HepG2 (cell line): Measurements from ENCODE around the gene ATP8B1. TPM values are rescaled to one million over a fixed set of nuclear protein-coding genes. Genes with fewer than 3 reads are reported as not detected.
A peak's percentile ranks its signal among the peaks of the same experiment; 100 is the strongest.

ENCODE experiments used
- ATF1 ChIP-seq: IDR thresholded peaks from 2 replicates; pipeline ENCODE4 v1.6.1; 2016; ENCODE audit warnings: mild to moderate bottlenecking, control low read depth
- HNF4A ChIP-seq: sonication (generic); formaldehyde crosslinking; IDR thresholded peaks from 2 replicates; pipeline ENCODE4 v1.4.0; 2020; ENCODE audit warnings: missing genetic modification reagents
- NFIB ChIP-seq: sonication (generic); formaldehyde crosslinking; IDR thresholded peaks from 2 replicates; pipeline ENCODE4 v1.9.0; 2021; ENCODE audit warnings: missing genetic modification reagents, mild to moderate bottlenecking, borderline replicate concordance
- NR2F6 ChIP-seq, 2 experiments: IDR thresholded peaks; 2 replicates each; pipeline ENCODE4 v1.6.1; 2016; ENCODE audit warnings: antibody characterized with exemption in 1 of 2, mild to moderate bottlenecking in 1 of 2
- PHF20 ChIP-seq: sonication (generic); formaldehyde crosslinking; IDR thresholded peaks from 2 replicates; pipeline ENCODE4 v1.5.0; 2020; ENCODE audit warnings: mild to moderate bottlenecking, missing genetic modification reagents
- SATB2 ChIP-seq: sonication (generic); formaldehyde crosslinking; IDR thresholded peaks from 2 replicates; pipeline ENCODE4 v1.5.0; 2020; ENCODE audit warnings: missing genetic modification reagents
- SKIL ChIP-seq: sonication (generic); formaldehyde crosslinking; IDR thresholded peaks from 2 replicates; pipeline ENCODE4 v1.8.0; 2022; ENCODE audit warnings: missing genetic modification reagents, mild to moderate bottlenecking, moderate library complexity, borderline replicate concordance
- ZBTB33 ChIP-seq: sonication (generic); formaldehyde crosslinking; IDR thresholded peaks from 2 replicates; pipeline ENCODE4 v1.4.0; 2020; ENCODE audit warnings: missing genetic modification reagents
- ZBTB38 ChIP-seq: sonication (generic); formaldehyde crosslinking; IDR thresholded peaks from 2 replicates; pipeline ENCODE4 v1.5.1; 2020; ENCODE audit warnings: mild to moderate bottlenecking, missing genetic modification reagents
- ZIK1 ChIP-seq: sonication (generic); formaldehyde crosslinking; IDR thresholded peaks from 2 replicates; pipeline ENCODE4 v1.5.0; 2020; ENCODE audit warnings: mild to moderate bottlenecking, low read depth, missing genetic modification reagents, borderline replicate concordance
- ZNF143 ChIP-seq: sonication (generic); formaldehyde crosslinking; IDR thresholded peaks from 2 replicates; pipeline ENCODE4 v1.4.0; 2020; ENCODE audit warnings: missing genetic modification reagents
- ZNF619 ChIP-seq: sonication (generic); formaldehyde crosslinking; IDR thresholded peaks from 2 replicates; pipeline ENCODE4 v1.4.0; 2020; ENCODE audit warnings: mild to moderate bottlenecking, missing genetic modification reagents
- ZNF639 ChIP-seq: conservative IDR thresholded peaks from 2 replicates; pipeline ENCODE4 v1.6.1; 2018; ENCODE audit warnings: missing genetic modification reagents
- polyA plus RNA-seq, 8 experiments: library from polyadenylated mRNA; depleted of rRNA in 3 of 8; stranded (reverse) in 7 of 8; unstranded in 1 of 8; fragments of >200 nt; fragmentation: Illumina TruSeq in 4 of 8; extraction: Trizol in 4 of 8; gene quantifications; 2 replicates each; pipeline versions ENCODE4 v1.2.1 to v1.2.3, GENCODE V29; 2011 to 2016; ENCODE audit warnings: low read depth in 4 of 8, missing spikeins in 1 of 8, mixed read lengths in 1 of 8; ENCODE audit not compliant: insufficient read depth in 1 of 8
- total RNA-seq, 5 experiments: library from RNA; depleted of rRNA; stranded (reverse); fragments of >200 nt; fragmentation: Illumina TruSeq; extraction: Trizol; gene quantifications; 2 replicates each; pipeline ENCODE4 v1.2.3, GENCODE V29; 2016; ENCODE audit warnings: low read depth in 1 of 5
- TF ChIP-seq, protein P1 (sequence below): IDR thresholded peaks from 2 replicates; pipeline ENCODE4 v1.6.1; 2016; ENCODE audit warnings: missing genetic modification reagents, missing compliant biosample characterization
- TF ChIP-seq, protein P2 (sequence below): sonication (generic); formaldehyde crosslinking; IDR thresholded peaks from 2 replicates; pipeline ENCODE4 v1.8.0; 2022; ENCODE audit warnings: missing genetic modification reagents, mild to moderate bottlenecking, borderline replicate concordance
- TF ChIP-seq, protein P3 (sequence below): sonication (generic); formaldehyde crosslinking; IDR thresholded peaks from 2 replicates; pipeline ENCODE4 v1.5.0; 2020; ENCODE audit warnings: missing genetic modification reagents
- TF ChIP-seq, protein P4 (sequence below): sonication (generic); formaldehyde crosslinking; IDR thresholded peaks from 2 replicates; pipeline ENCODE4 v1.4.0; 2020; ENCODE audit warnings: missing genetic modification reagents

Gene ATP8B1
- total and polyA plus RNA-seq, 2 of the 13 experiments (the other 11 are each of a cell fraction or from before 2014, with no cell fraction given): 2.8 to 4.0 TPM

- TF ChIP-seq SKIL (CRISPR knock-in tag) (no peak), PHF20 (CRISPR knock-in tag) (no peak), ZNF143 (CRISPR knock-in tag) (no peak), ZIK1 (CRISPR knock-in tag) (no peak), ZBTB38 (CRISPR knock-in tag) (no peak), ZNF619 (no peak), SATB2 (CRISPR knock-in tag) (no peak), NR2F6 (IDR thresholded peaks at IDR 0.05) (peak; percentile 55), NR2F6 (CRISPR knock-in tag; IDR thresholded peaks at IDR 0.05) (0 out of 2 replicates have a peak, but pooled peaks have one; percentile 26), ATF1 (no peak), ZNF639 (CRISPR knock-in tag) (no peak), NFIB (CRISPR knock-in tag) (no peak), HNF4A (CRISPR knock-in tag) (peak; percentile 65), ZBTB33 (CRISPR knock-in tag) (peak; percentile 96)
- TF ChIP-seq, protein P1, sequence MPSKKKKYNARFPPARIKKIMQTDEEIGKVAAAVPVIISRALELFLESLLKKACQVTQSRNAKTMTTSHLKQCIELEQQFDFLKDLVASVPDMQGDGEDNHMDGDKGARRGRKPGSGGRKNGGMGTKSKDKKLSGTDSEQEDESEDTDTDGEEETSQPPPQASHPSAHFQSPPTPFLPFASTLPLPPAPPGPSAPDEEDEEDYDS (CRISPR knock-in tag): no peak
- TF ChIP-seq, protein P2, sequence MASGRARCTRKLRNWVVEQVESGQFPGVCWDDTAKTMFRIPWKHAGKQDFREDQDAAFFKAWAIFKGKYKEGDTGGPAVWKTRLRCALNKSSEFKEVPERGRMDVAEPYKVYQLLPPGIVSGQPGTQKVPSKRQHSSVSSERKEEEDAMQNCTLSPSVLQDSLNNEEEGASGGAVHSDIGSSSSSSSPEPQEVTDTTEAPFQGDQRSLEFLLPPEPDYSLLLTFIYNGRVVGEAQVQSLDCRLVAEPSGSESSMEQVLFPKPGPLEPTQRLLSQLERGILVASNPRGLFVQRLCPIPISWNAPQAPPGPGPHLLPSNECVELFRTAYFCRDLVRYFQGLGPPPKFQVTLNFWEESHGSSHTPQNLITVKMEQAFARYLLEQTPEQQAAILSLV (CRISPR knock-in tag): no peak
- TF ChIP-seq, protein P3, sequence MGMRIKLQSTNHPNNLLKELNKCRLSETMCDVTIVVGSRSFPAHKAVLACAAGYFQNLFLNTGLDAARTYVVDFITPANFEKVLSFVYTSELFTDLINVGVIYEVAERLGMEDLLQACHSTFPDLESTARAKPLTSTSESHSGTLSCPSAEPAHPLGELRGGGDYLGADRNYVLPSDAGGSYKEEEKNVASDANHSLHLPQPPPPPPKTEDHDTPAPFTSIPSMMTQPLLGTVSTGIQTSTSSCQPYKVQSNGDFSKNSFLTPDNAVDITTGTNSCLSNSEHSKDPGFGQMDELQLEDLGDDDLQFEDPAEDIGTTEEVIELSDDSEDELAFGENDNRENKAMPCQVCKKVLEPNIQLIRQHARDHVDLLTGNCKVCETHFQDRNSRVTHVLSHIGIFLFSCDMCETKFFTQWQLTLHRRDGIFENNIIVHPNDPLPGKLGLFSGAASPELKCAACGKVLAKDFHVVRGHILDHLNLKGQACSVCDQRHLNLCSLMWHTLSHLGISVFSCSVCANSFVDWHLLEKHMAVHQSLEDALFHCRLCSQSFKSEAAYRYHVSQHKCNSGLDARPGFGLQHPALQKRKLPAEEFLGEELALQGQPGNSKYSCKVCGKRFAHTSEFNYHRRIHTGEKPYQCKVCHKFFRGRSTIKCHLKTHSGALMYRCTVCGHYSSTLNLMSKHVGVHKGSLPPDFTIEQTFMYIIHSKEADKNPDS: peak; percentile 53; the same call in 1 of the 2 replicates
- TF ChIP-seq, protein P4, sequence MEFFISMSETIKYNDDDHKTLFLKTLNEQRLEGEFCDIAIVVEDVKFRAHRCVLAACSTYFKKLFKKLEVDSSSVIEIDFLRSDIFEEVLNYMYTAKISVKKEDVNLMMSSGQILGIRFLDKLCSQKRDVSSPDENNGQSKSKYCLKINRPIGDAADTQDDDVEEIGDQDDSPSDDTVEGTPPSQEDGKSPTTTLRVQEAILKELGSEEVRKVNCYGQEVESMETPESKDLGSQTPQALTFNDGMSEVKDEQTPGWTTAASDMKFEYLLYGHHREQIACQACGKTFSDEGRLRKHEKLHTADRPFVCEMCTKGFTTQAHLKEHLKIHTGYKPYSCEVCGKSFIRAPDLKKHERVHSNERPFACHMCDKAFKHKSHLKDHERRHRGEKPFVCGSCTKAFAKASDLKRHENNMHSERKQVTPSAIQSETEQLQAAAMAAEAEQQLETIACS (CRISPR knock-in tag): no peak
These were observed 18.9 kb downstream of the ATP8B1 start (continued) for GRCh38 chr18:57784034-57784800.
